ENCODE data around the gene CXCR4.
"Not testable (repeated sequence)": the region's sequence is repeated elsewhere in the genome, so short reads cannot be mapped to it uniquely, and the experiment has no call there.

Gene CXCR4

GRCh38 chr2:136115183-136115761, 2.7 kb downstream of the CXCR4 start:
- no peak for DNase-seq (ENCODE audit: low read depth in 2 of 2)

- no peak for DNase-seq (ENCODE audit: low read depth in 2 of 2)
Measured at GRCh38 chr2:136114382-136114781, 3.6 kb downstream of the CXCR4 start.

DNA sequence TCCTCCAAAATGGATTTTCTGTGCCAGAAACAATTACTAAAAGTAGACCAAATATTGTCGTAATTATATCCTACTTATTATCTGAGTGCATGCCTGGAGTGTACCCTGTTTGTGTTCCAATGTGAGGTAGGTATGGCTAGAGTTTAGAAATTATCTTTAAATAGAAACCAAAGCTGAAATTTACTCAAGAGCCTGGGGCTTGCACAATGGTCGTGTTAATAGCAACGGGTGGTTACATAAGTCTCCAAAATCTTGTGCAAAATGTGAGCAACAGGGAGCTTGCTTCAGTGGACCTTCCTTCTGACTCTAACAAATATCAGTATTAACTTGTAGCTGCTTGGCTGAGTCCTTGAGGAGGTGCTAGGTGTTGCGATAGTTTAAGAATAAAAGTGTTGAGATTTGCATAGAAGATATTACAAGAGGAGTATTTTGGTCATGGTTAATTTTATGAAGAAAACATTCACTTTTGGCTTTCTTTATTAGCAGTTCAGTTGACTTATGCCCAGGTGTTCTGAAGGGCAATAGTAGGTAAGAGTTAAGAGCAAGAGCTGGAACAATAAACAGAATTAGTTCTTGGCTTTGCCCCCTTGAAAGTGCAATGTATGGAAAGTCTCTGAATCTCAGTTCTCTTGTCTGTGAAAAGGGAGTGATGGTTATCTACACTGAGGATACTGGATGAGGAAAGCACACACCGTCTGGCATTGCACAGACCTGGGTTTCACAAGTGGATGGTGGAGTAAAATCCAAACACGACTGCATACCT, 4.6 kb downstream of the CXCR4 start:
- DNase-seq (ENCODE audit: low read depth in 2 of 2), result no peak

GRCh38 chr2:136112317-136113208, 5.4 kb downstream of the CXCR4 start:
- no peak for DNase-seq (ENCODE audit: low read depth in 2 of 2)

- DNase-seq (ENCODE audit: low read depth in 2 of 2), result no peak
Measured at GRCh38 chr2:136111711-136112110, 6.2 kb downstream of the CXCR4 start.

GRCh38 chr2:136110526-136110925, 7.4 kb downstream of the CXCR4 start:
- DNase-seq (ENCODE audit: low read depth in 2 of 2), result no peak

DNA sequence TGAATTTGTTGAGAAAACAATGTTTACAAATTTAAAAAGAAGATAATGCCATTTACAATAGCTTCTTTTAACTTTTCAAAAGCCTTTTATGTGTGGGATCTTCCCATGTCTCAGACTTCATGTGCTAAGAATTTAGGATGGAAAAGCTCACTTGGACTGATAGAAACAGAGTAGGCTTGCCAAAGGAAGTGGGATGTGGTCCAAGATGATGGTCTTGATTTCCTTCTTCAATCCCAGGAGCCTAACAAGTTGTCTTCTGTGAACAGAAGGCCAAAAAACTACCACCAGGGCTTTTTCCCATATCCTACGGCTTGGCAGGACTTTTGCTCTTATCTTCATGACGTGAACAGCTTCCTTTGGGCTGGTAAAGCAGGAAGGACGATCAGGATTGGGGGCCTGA, 9.5 kb downstream of the CXCR4 start:
- DNase-seq (ENCODE audit: low read depth in 2 of 2), result no peak

- no peak for DNase-seq (ENCODE audit: low read depth in 2 of 2)
Measured at GRCh38 chr2:136107051-136108033, 10.6 kb downstream of the CXCR4 start.

DNA sequence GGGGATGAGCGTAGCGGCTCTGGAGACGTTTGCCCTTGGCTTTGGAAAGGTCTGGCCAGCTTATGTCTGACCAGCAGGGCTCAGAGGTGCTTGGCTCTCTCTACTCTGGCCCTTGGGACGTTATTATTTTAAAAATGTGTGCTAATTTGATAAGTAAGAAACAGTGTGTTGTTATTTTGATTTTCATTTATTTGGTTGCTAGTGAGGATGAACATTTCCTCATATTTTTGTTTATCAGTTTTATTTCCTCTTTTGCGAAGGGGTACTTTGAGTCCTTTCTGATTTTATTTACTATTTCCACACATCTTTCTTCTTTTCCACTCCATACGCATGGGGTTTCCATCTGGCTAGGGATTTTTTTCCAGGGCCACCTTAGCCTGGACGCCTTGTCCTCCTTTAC, 11.4 kb downstream of the CXCR4 start:
- no peak for DNase-seq (ENCODE audit: low read depth in 2 of 2)

- no peak for DNase-seq (ENCODE audit: low read depth in 2 of 2)
Measured at GRCh38 chr2:136104977-136105376, 13.0 kb downstream of the CXCR4 start.

GRCh38 chr2:136101042-136101441, 16.9 kb downstream of the CXCR4 start:
- no peak for DNase-seq (ENCODE audit: low read depth in 2 of 2)

- DNase-seq (ENCODE audit: low read depth in 2 of 2), result no peak
Measured at GRCh38 chr2:136098441-136098840, 19.5 kb downstream of the CXCR4 start.

GRCh38 chr2:136093583-136093982, 24.4 kb downstream of the CXCR4 start:
- DNase-seq (ENCODE audit: low read depth in 2 of 2), result no peak

- DNase-seq (ENCODE audit: low read depth in 2 of 2), result no peak
Measured at GRCh38 chr2:136091899-136092298, 26.1 kb downstream of the CXCR4 start.

GRCh38 chr2:136087901-136088460, 30.0 kb downstream of the CXCR4 start:
- DNase-seq (ENCODE audit: low read depth in 2 of 2), result not testable (repeated sequence)

DNA sequence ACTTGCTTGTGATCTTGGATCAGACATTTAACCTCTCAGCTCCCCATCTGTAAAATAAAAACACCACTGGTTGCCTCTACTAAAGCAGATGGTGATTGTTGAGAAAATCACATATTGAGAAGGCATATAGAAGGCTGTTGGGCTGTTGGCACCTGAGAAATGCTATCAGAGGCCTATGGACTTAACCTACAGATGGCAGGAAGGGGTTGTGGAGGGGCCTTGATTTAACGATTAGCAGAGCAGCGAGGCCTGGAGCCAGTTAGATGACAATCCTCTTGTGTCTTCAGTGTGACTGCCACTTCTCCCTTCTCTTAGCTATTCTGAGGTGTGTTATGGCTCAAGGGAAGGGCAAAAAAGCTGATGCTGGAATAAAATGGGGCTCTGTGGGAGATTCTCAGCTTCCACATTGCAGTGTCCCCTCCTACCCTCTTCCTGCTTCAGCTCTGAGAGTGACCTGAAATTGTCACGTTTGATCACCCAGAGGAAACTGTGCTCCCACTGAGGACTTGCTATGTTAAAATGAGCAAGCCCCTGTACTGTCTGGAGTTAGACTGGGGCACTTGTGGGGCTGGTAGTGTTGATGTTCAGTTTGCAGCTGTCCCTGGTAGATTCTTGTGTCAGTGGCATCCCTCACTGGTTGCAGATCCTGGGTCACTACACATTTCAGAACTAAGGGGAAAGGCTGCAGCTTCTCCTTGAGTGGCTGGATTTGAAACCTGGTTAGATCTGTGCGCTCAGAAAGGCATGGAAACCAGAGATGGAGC, 31.5 kb downstream of the CXCR4 start:
- DNase-seq (ENCODE audit: low read depth in 2 of 2), result no peak

DNA sequence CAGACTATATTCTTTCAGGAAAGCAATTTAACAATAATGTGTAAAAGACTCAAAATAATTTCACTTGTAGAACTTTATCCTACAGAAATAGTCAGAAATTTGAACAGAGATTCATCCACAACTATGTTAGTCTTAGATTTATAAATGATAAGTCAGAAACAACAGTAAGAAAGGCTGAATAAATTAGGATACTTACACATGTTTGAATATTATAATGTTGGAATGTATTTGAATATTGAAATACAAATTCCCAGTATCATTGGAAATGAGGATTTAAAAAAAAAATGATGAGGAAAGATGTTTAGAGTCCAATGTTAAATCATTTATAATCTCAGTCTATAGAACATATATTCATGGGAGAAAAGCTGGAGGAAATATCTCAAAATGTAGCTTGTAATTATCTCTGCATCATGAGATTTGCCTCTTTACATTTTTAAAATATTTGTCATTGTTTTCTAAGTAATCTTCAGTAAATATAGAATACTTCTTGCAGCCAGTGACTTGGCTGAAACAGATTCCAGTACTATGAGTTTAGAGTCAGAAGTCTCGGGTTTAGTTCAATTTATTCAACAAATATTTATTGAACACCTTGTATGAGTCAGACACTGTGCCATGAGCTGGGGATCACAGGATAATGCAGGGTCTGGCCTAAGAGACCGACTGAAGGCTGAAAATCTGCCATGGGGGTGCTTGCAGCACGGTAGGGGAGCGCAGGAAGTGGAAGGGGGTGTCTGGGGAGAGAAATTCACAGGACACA, 32.3 kb downstream of the CXCR4 start:
- DNase-seq (ENCODE audit: low read depth in 2 of 2), result no peak

- no peak for DNase-seq (ENCODE audit: low read depth in 2 of 2)
Measured at GRCh38 chr2:136081582-136082210, 36.3 kb downstream of the CXCR4 start.

DNA sequence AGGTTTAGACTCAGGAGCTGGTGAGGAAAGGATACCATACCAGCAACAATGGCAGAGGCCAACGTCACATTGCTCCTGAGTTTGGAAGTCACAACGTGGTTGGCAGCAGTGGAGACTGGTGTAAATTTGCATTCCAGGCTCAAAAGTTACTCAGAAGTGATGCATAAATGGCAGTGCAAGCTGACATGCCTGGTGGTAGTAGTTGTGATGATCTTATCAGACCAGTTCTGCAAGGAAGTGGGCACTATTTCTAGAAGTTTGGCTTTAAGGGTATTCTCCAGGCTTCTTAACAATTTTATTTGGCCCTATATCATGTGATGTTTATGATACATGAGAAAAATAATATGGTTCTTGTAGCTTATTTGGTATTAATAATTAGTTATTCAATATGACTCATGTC, 37.8 kb downstream of the CXCR4 start:
- no peak for DNase-seq (ENCODE audit: low read depth in 2 of 2)

Measured in stimulated activated CD4-positive, alpha-beta T cell treated with anti-CD3 and anti-CD28 coated beads, Interleukin-15, amount 100 ng/mL, for 48 hours (primary cell).